Stimulated activated CD4-positive, alpha-beta T cell treated with anti-CD3 and anti-CD28 coated beads, TNF-alpha, amount 100 ng/mL, for 24 hours (primary cell): Measurements from ENCODE around the gene CEP350.

Experiments used
- DNase-seq, 3 experiments: peaks; one replicate each; pipeline ENCODE4 v3.0.0-alpha.2; 2020; ENCODE audit warnings: low read depth in 3 of 3

The CEP350 gene

GRCh38 chr1:180062452-180062971 is 107.9 kb downstream of the CEP350 start:
- no peak for DNase-seq

GRCh38 chr1:180065408-180065807 is 110.8 kb downstream of the CEP350 start:
- DNase-seq, result no peak

GRCh38 chr1:180066150-180066549 is 111.5 kb downstream of the CEP350 start:
- no peak for DNase-seq

GRCh38 chr1:180070286-180070685 is 115.7 kb downstream of the CEP350 start:
- no peak for DNase-seq

- no peak for DNase-seq
Measured at GRCh38 chr1:180071759-180072158, 117.1 kb downstream of the CEP350 start.

- no peak for DNase-seq
Measured at GRCh38 chr1:180080439-180080838, 125.8 kb downstream of the CEP350 start.

- DNase-seq, result no peak
Measured at GRCh38 chr1:180081474-180081873, 126.9 kb downstream of the CEP350 start.

GRCh38 chr1:180083164-180083563 is 128.6 kb downstream of the CEP350 start:
- DNase-seq, result no peak

GRCh38 chr1:180084867-180085266 is 130.3 kb downstream of the CEP350 start:
- no peak for DNase-seq

- DNase-seq, result no peak
Measured at GRCh38 chr1:180085331-180085730, 130.7 kb downstream of the CEP350 start.

- DNase-seq, result no peak
Measured at GRCh38 chr1:180092931-180093650, 138.5 kb downstream of the CEP350 start.

- no peak for DNase-seq
Measured at GRCh38 chr1:180094705-180095295, 140.2 kb downstream of the CEP350 start.

- DNase-seq, result no peak
Measured at GRCh38 chr1:180096584-180097325, 142.1 kb downstream of the CEP350 start.

GRCh38 chr1:180097326-180097605 is 142.7 kb downstream of the CEP350 start:
- no peak for DNase-seq

GRCh38 chr1:180101411-180101810 is 146.8 kb downstream of the CEP350 start:
- DNase-seq, result no peak

GRCh38 chr1:180103819-180104218 is 149.2 kb downstream of the CEP350 start:
- no peak for DNase-seq

GRCh38 chr1:180112091-180112490 is 157.5 kb downstream of the CEP350 start:
- DNase-seq, result no peak

GRCh38 chr1:180112984-180113647 is 158.5 kb downstream of the CEP350 start:
- no peak for DNase-seq

GRCh38 chr1:180114396-180114945 is 159.9 kb downstream of the CEP350 start:
- DNase-seq, result no peak

- no peak for DNase-seq
Measured at GRCh38 chr1:180116964-180117763, 162.6 kb downstream of the CEP350 start.

GRCh38 chr1:180117764-180118116 is 163.1 kb downstream of the CEP350 start:
- DNase-seq, result no peak
